ENCODE measurements around the gene RPL27A. TPM values are rescaled to one million over a fixed set of nuclear protein-coding genes. Genes with fewer than 3 reads are reported as not detected.

The RPL27A gene
- total and polyA plus RNA-seq, 2 of the 8 experiments (the other 6 are each of a cell fraction or from before 2014, with no cell fraction given) = 1,756 to 1,777 TPM

DNA sequence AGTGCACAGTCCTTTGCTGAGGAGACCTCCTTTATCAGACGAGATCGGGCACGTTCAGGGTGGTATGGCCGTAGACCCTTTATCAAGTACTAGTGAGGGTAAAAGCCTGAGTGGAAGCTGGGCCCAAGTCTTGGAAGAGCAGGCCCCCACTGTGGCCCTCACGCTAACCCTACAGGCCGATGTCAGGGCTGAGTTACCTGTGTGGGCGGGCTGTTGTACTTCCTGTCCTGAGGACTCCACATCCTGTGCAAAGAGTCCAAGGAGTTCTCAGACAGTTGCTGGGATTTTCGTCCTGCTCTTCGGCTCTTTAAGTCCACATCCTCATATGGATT is 34.9 kb downstream of the RPL27A start:
- Histone ChIP-seq H3K79me1 (ENCODE audit: low read depth, low read length) (peaks cover 3% of the 10 kb centered on the region; the same call in 1 of the 2 replicates), H3K27ac (ENCODE audit: low read depth, low read length) (no peak overlapping the region), H3K27me3 (replicated peaks in 1 of 4; ENCODE audit: control insufficient read depth in 3 of 4, extremely low read depth in 1 of 4, insufficient read depth in 3 of 4, low read length in 3 of 4) (no peaks in the 10 kb centered on the region), H4K8ac (ENCODE audit: extremely low read depth, insufficient read depth, low read length) (no peak overlapping the region), H2AFZ (ENCODE audit: low read length) (no peak overlapping the region), H3K4ac (replicated peaks; ENCODE audit: insufficient read length, low read depth, low read length) (no peak overlapping the region), H2AK5ac (ENCODE audit: low read depth, low read length) (no peak overlapping the region), H3K14ac (ENCODE audit: insufficient read length) (no peak overlapping the region), H3K79me2 (ENCODE audit: control insufficient read depth in 1 of 2, insufficient read depth in 2 of 2, low read length in 2 of 2) (no peaks in the 10 kb centered on the region), H3K23me2 (ENCODE audit: low read depth, low read length) (no peaks in the 10 kb centered on the region), H2BK15ac (ENCODE audit: low read length) (no peak overlapping the region), H3K4me2 (ENCODE audit: insufficient read depth in 1 of 2, low read depth in 2 of 2, low read length in 2 of 2) (no peak overlapping the region), H3K4me1 (replicated peaks in 1 of 4; ENCODE audit: control insufficient read depth in 3 of 4, insufficient read depth in 4 of 4, low read length in 3 of 4) (peaks cover 0 to 14% (median 6%) of the 10 kb centered on the region in 4 experiments; a peak in 4 of 7 replicates), H2BK120ac (replicated peaks; ENCODE audit: low read depth, low read length) (no peak overlapping the region), H2BK5ac (ENCODE audit: low read depth, low read length) (no peak overlapping the region), H3K56ac (replicated peaks; ENCODE audit: insufficient read length, low read depth, low read length) (no peak overlapping the region), H3K4me3 (ENCODE audit: extremely low read depth in 1 of 4, insufficient read depth in 2 of 4, low read depth in 3 of 4, low read length in 4 of 4) (no peak overlapping the region), H2BK12ac (ENCODE audit: low read depth, low read length) (no peak overlapping the region; the same call in 1 of the 2 replicates), H3K36me3 (ENCODE audit: control insufficient read depth in 2 of 4, insufficient read depth in 4 of 4, low read length in 3 of 4) (peaks cover 0 to 6% (median 2%) of the 10 kb centered on the region in 4 experiments; a peak in 5 of 8 replicates), H4K5ac (ENCODE audit: insufficient read length, low read depth, low read length) (no peak overlapping the region), H4K20me1 (replicated peaks in 1 of 2; ENCODE audit: control insufficient read depth in 1 of 2, insufficient read depth in 2 of 2, low read length in 2 of 2) (no peaks in the 10 kb centered on the region), H3K9me3 (ENCODE audit: insufficient read depth in 2 of 2, low read depth in 1 of 2, low read length in 1 of 2) (no peaks in the 10 kb centered on the region), H2BK20ac (ENCODE audit: low read length) (no peak overlapping the region), H3K9ac (replicated peaks in 1 of 4; ENCODE audit: extremely low read depth in 1 of 4, low read depth in 3 of 4, low read length in 3 of 4) (no peak overlapping the region), H3K18ac (ENCODE audit: extremely low read depth, low read length) (no peak overlapping the region; the same call in 1 of the 2 replicates), H4K91ac (replicated peaks; ENCODE audit: insufficient read length, low read length) (no peak overlapping the region), H3K23ac (ENCODE audit: insufficient read length) (no peak overlapping the region)
- ChIA-PET POLR2A (ENCODE audit: partially characterized antibody) (interaction anchor here (1.3 to 2.5 kb wide), 4 partner anchors 13 to 34 kb away, joined by 3 to 6 read pairs (median 6); no protein-coding TSS in a partner anchor), CTCF (ENCODE audit: partially characterized antibody) (interaction anchor here (1.4 to 2.1 kb wide), 2 partner anchors 9 to 13 kb away, joined by 5 read pairs; no protein-coding TSS in a partner anchor)
- no peak for FAIRE-seq
- DNase-seq (ENCODE audit: low read depth in 1 of 2, low spot score in 2 of 2) = no peak
- 89% methylated on average over 9 of the region's 9 CpGs; no CpG with 5 or more reads in 1 of the 2 experiments for WGBS, 2 experiments (ENCODE audit: extremely low coverage in 1 of 2, insufficient coverage in 1 of 2, insufficient read length in 1 of 2, insufficient replicate concordance in 2 of 2, low coverage in 1 of 2, low lambda C conversion rate in 2 of 2, missing lambda C conversion rate in 1 of 2)
- TF ChIP-seq JUN (IDR thresholded peaks at IDR 0.05; ENCODE audit: low read depth, low read length) = no peak
- TF ChIP-seq RFX5 (IDR thresholded peaks at IDR 0.05; ENCODE audit: borderline replicate concordance, low read depth, low read length) = no peak
- no peak for TF ChIP-seq ZNF274 (IDR thresholded peaks at IDR 0.05; ENCODE audit: borderline replicate concordance, extremely low read depth, low read length)
- TF ChIP-seq, protein P1, sequence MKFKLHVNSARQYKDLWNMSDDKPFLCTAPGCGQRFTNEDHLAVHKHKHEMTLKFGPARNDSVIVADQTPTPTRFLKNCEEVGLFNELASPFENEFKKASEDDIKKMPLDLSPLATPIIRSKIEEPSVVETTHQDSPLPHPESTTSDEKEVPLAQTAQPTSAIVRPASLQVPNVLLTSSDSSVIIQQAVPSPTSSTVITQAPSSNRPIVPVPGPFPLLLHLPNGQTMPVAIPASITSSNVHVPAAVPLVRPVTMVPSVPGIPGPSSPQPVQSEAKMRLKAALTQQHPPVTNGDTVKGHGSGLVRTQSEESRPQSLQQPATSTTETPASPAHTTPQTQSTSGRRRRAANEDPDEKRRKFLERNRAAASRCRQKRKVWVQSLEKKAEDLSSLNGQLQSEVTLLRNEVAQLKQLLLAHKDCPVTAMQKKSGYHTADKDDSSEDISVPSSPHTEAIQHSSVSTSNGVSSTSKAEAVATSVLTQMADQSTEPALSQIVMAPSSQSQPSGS (IDR thresholded peaks at IDR 0.05; ENCODE audit: low read length) = no peak
- no peak for TF ChIP-seq RBBP5 (IDR thresholded peaks at IDR 0.05; ENCODE audit: borderline replicate concordance, low read depth, low read length)
- no peak for TF ChIP-seq SAP30 (IDR thresholded peaks at IDR 0.05; ENCODE audit: insufficient read depth, insufficient replicate concordance, low read length)
- TF ChIP-seq CTBP2 (IDR thresholded peaks at IDR 0.05; ENCODE audit: borderline replicate concordance, insufficient read depth, insufficient read length, low read length) = no peak
- TF ChIP-seq CHD1 (IDR thresholded peaks at IDR 0.05; ENCODE audit: low read depth, low read length) = no peak
- no peak for TF ChIP-seq GTF2F1 (IDR thresholded peaks at IDR 0.05; ENCODE audit: borderline replicate concordance, low read depth, low read length)
- TF ChIP-seq KDM4A (IDR thresholded peaks at IDR 0.05; ENCODE audit: low read depth, low read length, severe bottlenecking) = no peak

Measured in H1 (cell line).